Bronchial epithelial cell (primary cell): ENCODE data around the gene CXCR4. TPM values are rescaled to one million over a fixed set of nuclear protein-coding genes. Genes with fewer than 3 reads are reported as not detected.
"Not testable (repeated sequence)": the region's sequence is repeated elsewhere in the genome, so short reads cannot be mapped to it uniquely, and the experiment has no call there.

ENCODE experiments used
- DNase-seq: peaks from one replicate; pipeline ENCODE4 v3.0.0-alpha.2; 2010; ENCODE audit warnings: low read depth
- FAIRE-seq: peaks from 2 replicates; lab custom pipeline; 2011; peaks lifted over from hg19 to GRCh38; lab: Jason Lieb, UNC
- H3K27me3 ChIP-seq: 2 replicates; pipeline ENCODE4 v1.5.1; 2011; ENCODE audit warnings: low read length; ENCODE audit not compliant: control insufficient read depth, insufficient read depth
- H3K36me3 ChIP-seq: 2 replicates; pipeline ENCODE4 v1.5.1; 2011; ENCODE audit warnings: low read length; ENCODE audit not compliant: control insufficient read depth, insufficient read depth
- H3K4me3 ChIP-seq: 2 replicates; pipeline ENCODE4 v1.5.1; 2011; ENCODE audit warnings: mild to moderate bottlenecking, low read depth, low read length, control low read depth
- total RNA-seq: library from RNA; depleted of rRNA; stranded (reverse); fragments of >200 nt; gene quantifications from 2 replicates; pipeline ENCODE4 v1.2.1, GENCODE V29; 2014
- TF ChIP-seq, protein P1 (sequence below): IDR thresholded peaks from 2 replicates; pipeline ENCODE4 v1.5.1; 2011; ENCODE audit warnings: mild to moderate bottlenecking, moderate library complexity, low read length, control low read depth, inconsistent platforms; ENCODE audit not compliant: insufficient read depth, severe bottlenecking

Gene CXCR4
- total RNA-seq, 1 donor from 2014 or later = under 0.01 TPM

DNA sequence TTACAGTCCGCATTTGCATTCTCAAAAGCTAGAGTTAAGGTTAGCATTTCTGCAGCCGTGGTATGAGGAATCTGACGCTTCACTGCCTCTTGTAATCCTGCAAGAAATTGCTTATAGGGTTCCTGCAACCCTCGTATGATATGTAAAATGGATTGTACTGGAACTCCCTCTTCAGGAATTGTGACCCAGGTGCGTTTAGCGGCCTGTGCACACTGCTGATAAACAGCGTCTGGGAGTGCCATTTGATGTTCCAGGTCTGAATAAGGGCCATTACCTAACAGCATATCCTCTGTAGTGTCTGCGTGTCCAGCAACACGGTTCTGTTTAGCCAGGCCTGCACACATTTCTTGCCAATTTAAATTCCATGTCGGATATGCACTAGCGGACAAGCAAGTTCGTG lies 42.5 kb downstream of the CXCR4 start:
- TF ChIP-seq, protein P1, sequence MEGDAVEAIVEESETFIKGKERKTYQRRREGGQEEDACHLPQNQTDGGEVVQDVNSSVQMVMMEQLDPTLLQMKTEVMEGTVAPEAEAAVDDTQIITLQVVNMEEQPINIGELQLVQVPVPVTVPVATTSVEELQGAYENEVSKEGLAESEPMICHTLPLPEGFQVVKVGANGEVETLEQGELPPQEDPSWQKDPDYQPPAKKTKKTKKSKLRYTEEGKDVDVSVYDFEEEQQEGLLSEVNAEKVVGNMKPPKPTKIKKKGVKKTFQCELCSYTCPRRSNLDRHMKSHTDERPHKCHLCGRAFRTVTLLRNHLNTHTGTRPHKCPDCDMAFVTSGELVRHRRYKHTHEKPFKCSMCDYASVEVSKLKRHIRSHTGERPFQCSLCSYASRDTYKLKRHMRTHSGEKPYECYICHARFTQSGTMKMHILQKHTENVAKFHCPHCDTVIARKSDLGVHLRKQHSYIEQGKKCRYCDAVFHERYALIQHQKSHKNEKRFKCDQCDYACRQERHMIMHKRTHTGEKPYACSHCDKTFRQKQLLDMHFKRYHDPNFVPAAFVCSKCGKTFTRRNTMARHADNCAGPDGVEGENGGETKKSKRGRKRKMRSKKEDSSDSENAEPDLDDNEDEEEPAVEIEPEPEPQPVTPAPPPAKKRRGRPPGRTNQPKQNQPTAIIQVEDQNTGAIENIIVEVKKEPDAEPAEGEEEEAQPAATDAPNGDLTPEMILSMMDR = no peak
- H3K27me3 ChIP-seq = no peaks in the 10 kb centered on the region

DNA sequence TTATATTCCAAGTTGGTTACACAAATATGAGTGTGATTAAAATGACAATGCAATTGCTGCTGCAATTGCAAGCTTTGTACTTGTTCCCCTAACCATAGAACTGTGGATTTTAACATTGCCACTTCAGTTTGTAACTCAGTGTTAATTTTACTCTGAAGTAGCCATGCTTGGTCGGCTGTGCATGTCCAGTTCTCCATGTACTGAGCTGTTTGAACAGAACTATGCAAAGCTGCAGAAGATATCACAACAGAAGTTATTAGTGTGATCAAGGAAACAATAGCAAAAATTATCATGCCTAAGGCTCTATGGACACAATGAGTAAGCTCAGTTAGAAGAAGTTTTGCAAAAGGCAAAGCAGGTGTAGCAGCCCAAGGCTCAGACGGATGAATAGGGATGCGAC lies 45.3 kb downstream of the CXCR4 start:
- H3K4me3 ChIP-seq = no peak overlapping the region
- H3K36me3 ChIP-seq = no peaks in the 10 kb centered on the region
- DNase-seq (no peak), FAIRE-seq (no peak)
- H3K27me3 ChIP-seq = no peaks in the 10 kb centered on the region
- TF ChIP-seq, protein P1 = no peak

More for the DNA sequence above, 42.5 kb downstream of the CXCR4 start:
- no peak for FAIRE-seq
- no peak for DNase-seq
- Histone ChIP-seq H3K36me3 (no peaks in the 10 kb centered on the region), H3K4me3 (no peak overlapping the region)

DNA sequence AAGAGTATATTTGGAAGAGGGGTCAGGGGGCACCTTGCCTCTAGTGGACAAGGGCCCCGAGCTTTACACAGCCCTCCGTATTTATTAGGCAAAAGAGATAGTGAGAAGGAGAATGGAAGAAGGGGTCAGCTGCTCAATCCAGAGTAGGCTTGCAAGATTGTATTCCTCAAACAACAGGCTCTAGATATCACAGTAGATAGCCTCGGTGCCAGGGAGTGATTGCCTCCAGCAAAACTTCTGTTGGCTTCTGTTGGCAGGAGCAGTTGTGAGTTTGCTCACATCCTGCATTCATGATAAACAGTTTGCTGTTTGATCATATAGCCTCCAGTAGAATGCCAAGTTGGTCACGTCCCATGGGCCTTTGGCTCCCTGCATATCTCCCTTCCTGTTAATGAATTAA lies 46.1 kb downstream of the CXCR4 start:
- not testable (repeated sequence) for H3K36me3 ChIP-seq, H3K4me3 ChIP-seq, H3K27me3 ChIP-seq, FAIRE-seq, DNase-seq

DNA sequence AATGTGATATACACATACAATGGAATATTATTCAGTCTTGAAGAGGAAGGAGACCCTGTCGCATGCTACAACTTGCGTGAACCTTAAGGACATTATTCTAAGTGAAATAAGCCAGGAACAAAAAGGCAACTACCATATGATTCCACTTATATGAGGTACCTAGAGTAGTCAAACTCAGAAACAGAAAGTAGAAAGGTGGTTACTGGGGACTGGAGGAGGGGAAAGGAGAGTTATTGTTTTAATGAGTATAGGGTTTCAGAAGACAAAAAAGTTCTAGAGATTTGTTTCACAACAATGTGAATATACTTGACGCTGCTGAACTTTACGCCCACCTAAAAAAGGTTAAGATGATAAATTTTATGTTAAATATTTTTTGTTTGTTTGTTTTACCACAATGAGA lies 47.0 kb downstream of the CXCR4 start:
- DNase-seq (no peak), FAIRE-seq (no peak)
- H3K36me3 ChIP-seq = no peaks in the 10 kb centered on the region
- H3K4me3 ChIP-seq = no peak overlapping the region
- TF ChIP-seq, protein P1 = no peak
- no peaks in the 10 kb centered on the region for H3K27me3 ChIP-seq

DNA sequence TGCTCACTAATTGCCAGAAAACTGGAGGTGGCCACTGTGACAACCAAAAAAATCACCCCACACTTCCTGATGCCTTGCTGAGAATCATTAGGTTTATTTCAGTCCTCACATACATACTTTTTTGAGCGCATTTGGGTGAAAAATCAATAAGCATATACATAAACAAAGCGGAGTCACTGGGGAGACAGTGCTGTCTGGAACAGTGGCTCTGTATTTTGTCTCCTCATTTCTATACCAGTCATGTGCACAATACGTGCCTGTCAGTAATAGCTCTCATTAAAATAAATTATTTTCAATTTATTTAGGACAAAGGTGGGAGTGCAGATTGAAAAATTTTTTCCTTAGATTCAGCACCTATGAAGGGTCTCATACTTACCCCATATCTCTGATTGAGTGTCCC lies 48.2 kb downstream of the CXCR4 start:
- FAIRE-seq = no peak
- Histone ChIP-seq H3K27me3 (no peaks in the 10 kb centered on the region), H3K4me3 (no peak overlapping the region)

DNA sequence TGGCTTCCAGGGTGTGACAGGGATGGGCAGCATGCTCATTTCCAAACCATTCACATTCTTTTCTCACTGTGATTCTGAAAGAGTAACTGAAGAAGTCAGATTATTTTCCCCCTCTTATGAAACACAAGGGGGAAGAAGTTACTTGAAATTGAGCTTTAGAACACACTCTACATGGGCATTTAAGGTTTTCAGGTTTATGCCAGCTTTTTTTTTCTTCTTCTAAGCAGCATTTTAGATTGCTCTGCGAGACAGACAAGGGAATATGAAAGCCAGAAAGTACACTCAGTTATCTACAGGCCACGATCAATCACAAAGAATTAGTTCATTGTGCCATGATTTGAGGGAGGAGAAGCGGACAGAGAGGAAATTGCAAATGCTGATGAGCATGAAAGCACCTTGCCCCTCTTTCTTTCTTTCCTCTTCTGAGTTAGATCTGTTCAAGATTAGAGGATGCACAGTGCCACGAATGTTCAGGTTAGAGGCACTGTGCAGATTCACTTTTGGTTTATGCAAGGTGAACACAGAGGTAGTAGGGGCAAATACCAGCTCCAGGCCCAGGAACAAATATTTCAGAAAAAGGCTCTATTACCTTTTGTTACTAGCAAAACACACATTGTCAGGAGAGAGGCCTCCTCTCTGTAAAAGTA lies 49.2 kb downstream of the CXCR4 start:
- Histone ChIP-seq H3K4me3 (no peak overlapping the region), H3K27me3 (no peaks in the 10 kb centered on the region), H3K36me3 (no peaks in the 10 kb centered on the region)
- TF ChIP-seq, protein P1 = no peak
- no peak for FAIRE-seq
- no peak for DNase-seq

More for the DNA sequence above, 48.2 kb downstream of the CXCR4 start:
- DNase-seq = no peak
- no peaks in the 10 kb centered on the region for H3K36me3 ChIP-seq
- TF ChIP-seq, protein P1 = no peak
